HCEC 1CT (cell line): ENCODE data around the gene SIGLEC10.
"Not testable (repeated sequence)": the region's sequence is repeated elsewhere in the genome, so short reads cannot be mapped to it uniquely, and the experiment has no call there.

Experiments used
- DNase-seq: peaks from one replicate; pipeline ENCODE4 v3.0.0-alpha.2; 2017

SIGLEC10 gene

GRCh38 chr19:51417107-51417809 is at the start of gene SIGLEC10:
TSS of gene SIGLEC10 (minus strand) at chr19:51417642. CDS start at chr19:51417581, 61 bp downstream.
- no peak for DNase-seq

GRCh38 chr19:51466723-51467122 is 49.3 kb upstream of the SIGLEC10 start:
- DNase-seq: no peak

- DNase-seq: not testable (repeated sequence)
Measured at GRCh38 chr19:51463976-51464581, 46.6 kb upstream of the SIGLEC10 start.

- DNase-seq: no peak
Measured at GRCh38 chr19:51462681-51463080, 45.2 kb upstream of the SIGLEC10 start.

- no peak for DNase-seq
Measured at GRCh38 chr19:51462276-51462675, 44.8 kb upstream of the SIGLEC10 start.

GRCh38 chr19:51461723-51462161 is 44.3 kb upstream of the SIGLEC10 start:
- DNase-seq: no peak

GRCh38 chr19:51460164-51460992 is 42.9 kb upstream of the SIGLEC10 start:
- no peak for DNase-seq

GRCh38 chr19:51458899-51459505 is 41.6 kb upstream of the SIGLEC10 start:
- no peak for DNase-seq

- no peak for DNase-seq
Measured at GRCh38 chr19:51458051-51458645, 40.7 kb upstream of the SIGLEC10 start, which contains the start of gene SIGLEC8. TSS of gene SIGLEC8 (minus strand) at chr19:51458454. CDS start at chr19:51458387, 67 bp downstream.

GRCh38 chr19:51457351-51458013 is 40.0 kb upstream of the SIGLEC10 start:
- no peak for DNase-seq

- DNase-seq: no peak
Measured at GRCh38 chr19:51456541-51457290, 39.3 kb upstream of the SIGLEC10 start.

GRCh38 chr19:51450730-51451307 is 33.4 kb upstream of the SIGLEC10 start:
- DNase-seq: no peak

- DNase-seq: no peak
Measured at GRCh38 chr19:51448411-51449016, 31.1 kb upstream of the SIGLEC10 start.

GRCh38 chr19:51448011-51448410 is 30.6 kb upstream of the SIGLEC10 start:
- DNase-seq: no peak

GRCh38 chr19:51447510-51447909 is 30.1 kb upstream of the SIGLEC10 start:
- DNase-seq: not testable (repeated sequence)

GRCh38 chr19:51441410-51442390 is 24.3 kb upstream of the SIGLEC10 start:
- DNase-seq: no peak

- DNase-seq: no peak
Measured at GRCh38 chr19:51440846-51441409, 23.5 kb upstream of the SIGLEC10 start.

GRCh38 chr19:51440052-51440451 is 22.6 kb upstream of the SIGLEC10 start:
- DNase-seq: no peak

- DNase-seq: no peak
Measured at GRCh38 chr19:51439021-51439465, 21.6 kb upstream of the SIGLEC10 start.
